Esophagus squamous epithelium (tissue), 5 donors: ENCODE results near the gene UBE2J2. TPM values are rescaled to one million over a fixed set of nuclear protein-coding genes. Genes with fewer than 3 reads are reported as not detected.

ENCODE experiments used
- DNase-seq: peaks from one replicate; lab custom pipeline; 2025; lab: John Stamatoyannopoulos, UW
- H3K27ac ChIP-seq, 4 donors: fragments of 200-600 bp; sonication (generic); one replicate each; pipeline ENCODE4 v1.5.1; 2016 to 2019; ENCODE audit warnings: mild to moderate bottlenecking in 1 of 4
- H3K27me3 ChIP-seq, 4 donors: fragments of 200-600 bp; sonication (generic); 1 replicate in 3 of 4; 2 replicates in 1 of 4; pipeline versions ENCODE4 v1.5.1 to v1.6.0; 2017 to 2021; ENCODE audit warnings: antibody characterized with exemption in 1 of 4
- H3K36me3 ChIP-seq, 3 donors: fragments of 200-600 bp; sonication (generic); one replicate each; pipeline ENCODE4 v1.5.1; 2016 to 2019
- H3K4me1 ChIP-seq, 3 donors: fragments of 200-600 bp; sonication (generic); one replicate each; pipeline ENCODE4 v1.5.1; 2017 to 2019
- H3K4me3 ChIP-seq, 4 donors: fragments of 200-600 bp; sonication (generic); 1 replicate in 3 of 4; 2 replicates in 1 of 4; pipeline ENCODE4 v1.5.1; 2016 to 2019; ENCODE audit warnings: mild to moderate bottlenecking in 2 of 4, moderate library complexity in 1 of 4
- H3K9me3 ChIP-seq, 3 donors: fragments of 200-600 bp; sonication (generic); one replicate each; pipeline ENCODE4 v1.5.1; 2016 to 2019
- CTCF ChIP-seq, 6 experiments: fragments of 450-650 bp in 4 of 6; fragments of 200-600 bp in 2 of 6; sonication (generic) in 2 of 6; IDR thresholded peaks; one replicate each; pipeline ENCODE4 v1.5.1; 2016 to 2019; ENCODE audit warnings: antibody characterized with exemption in 6 of 6, mild to moderate bottlenecking in 4 of 6, moderate library complexity in 4 of 6
- POLR2A ChIP-seq, 4 donors: fragments of 450-650 bp; IDR thresholded peaks; one replicate each; pipeline ENCODE4 v1.6.1; 2017; ENCODE audit warnings: antibody characterized with exemption in 4 of 4, mild to moderate bottlenecking in 4 of 4, moderate library complexity in 3 of 4
- WGBS, 2 donors: methylation state at CpG; one replicate each; pipeline ENCODE4 v1.1.5; 2018; 5-methylcytosine and 5-hydroxymethylcytosine counted together
- intact Hi-C: fragments of 100-400 bp; cut with DNase I; formaldehyde crosslinking; loops from one replicate; pipeline ENCODE4 v1.15.0; 2022
- total RNA-seq, 4 donors: library from RNA; depleted of rRNA; stranded (reverse); fragments of >200 nt; gene quantifications; one replicate each; pipeline ENCODE4 v1.1.0, GENCODE V29; 2016
- donor health status: DM: yes; HTN: yes; CAD: no.

UBE2J2 gene
- total RNA-seq, 4 donors from 2014 or later = 32.6 to 54.3 (median 42.5) TPM

- Histone ChIP-seq H3K4me1 (peaks cover 0 to 35% (median 4%) of the 10 kb centered on the region in 3 donors), H3K36me3 (peaks cover 33 to 100% (median 38%) of the 10 kb centered on the region in 3 donors), H3K27me3 (no peaks in the 10 kb centered on the region), H3K9me3 (no peaks in the 10 kb centered on the region), H3K4me3 (no peak overlapping the region), H3K27ac (no peak overlapping the region)
- 90% methylated on average over 9 of the region's 30 CpGs for WGBS, 2 donors
- intact Hi-C loops = no loop called here
- TF ChIP-seq POLR2A (IDR thresholded peaks at IDR 0.05) (no peak), CTCF (IDR thresholded peaks at IDR 0.05) (no peak)
- DNase-seq = no peak
Measured at GRCh38 chr1:1221887-1222574, 51.6 kb downstream of the UBE2J2 start.

- TF ChIP-seq POLR2A (IDR thresholded peaks at IDR 0.05) (no peak), CTCF (IDR thresholded peaks at IDR 0.05) (no peak)
- intact Hi-C loops = no loop called here
- no peak overlapping the region for H3K4me3 ChIP-seq
- H3K27ac ChIP-seq = no peak overlapping the region
- WGBS, 2 donors = 60 to 87% methylated on average over 1 to 3 of the region's 24 CpGs
- H3K4me1 ChIP-seq = peaks cover 0 to 29% (median 5%) of the 10 kb centered on the region in 3 donors
- peaks cover 36 to 97% (median 36%) of the 10 kb centered on the region in 3 donors for H3K36me3 ChIP-seq
- no peaks in the 10 kb centered on the region for H3K9me3 ChIP-seq
- DNase-seq = no peak
- no peaks in the 10 kb centered on the region for H3K27me3 ChIP-seq
Measured at GRCh38 chr1:1220197-1220596, 53.5 kb downstream of the UBE2J2 start.

DNA sequence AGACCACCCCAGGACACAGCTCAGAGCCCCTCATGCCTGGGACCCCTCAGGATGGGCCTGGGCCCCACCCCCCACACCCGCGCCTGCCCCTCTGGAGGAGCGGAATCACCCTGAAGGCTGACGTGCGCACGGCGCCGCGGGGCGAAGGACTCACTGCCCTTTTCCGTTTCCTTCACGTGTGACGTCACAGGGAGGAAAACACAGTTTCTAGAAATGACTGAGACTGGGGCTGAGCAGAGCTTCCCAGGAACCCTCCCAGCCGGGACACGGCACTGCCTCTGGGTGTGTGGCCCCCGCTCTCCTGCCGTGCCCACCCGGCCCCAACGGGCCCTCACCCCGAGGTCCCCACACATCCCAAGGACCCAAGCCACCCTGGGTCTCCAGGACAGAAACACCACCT lies 54.3 kb downstream of the UBE2J2 start:
- 87% methylated on average over 3 of the region's 20 CpGs; no CpG with 5 or more reads in 1 of the 2 donors for WGBS, 2 donors
- TF ChIP-seq POLR2A (IDR thresholded peaks at IDR 0.05) (no peak), CTCF (IDR thresholded peaks at IDR 0.05) (no peak)
- Histone ChIP-seq H3K27ac (peak overlapping the region in 1 of 4 donors; percentile 9), H3K4me1 (peaks cover 0 to 30% (median 12%) of the 10 kb centered on the region in 3 donors), H3K4me3 (no peak overlapping the region), H3K36me3 (peaks cover 34 to 89% (median 36%) of the 10 kb centered on the region in 3 donors), H3K27me3 (no peaks in the 10 kb centered on the region), H3K9me3 (no peaks in the 10 kb centered on the region)
- no peak for DNase-seq
- intact Hi-C loops = no loop called here

DNA sequence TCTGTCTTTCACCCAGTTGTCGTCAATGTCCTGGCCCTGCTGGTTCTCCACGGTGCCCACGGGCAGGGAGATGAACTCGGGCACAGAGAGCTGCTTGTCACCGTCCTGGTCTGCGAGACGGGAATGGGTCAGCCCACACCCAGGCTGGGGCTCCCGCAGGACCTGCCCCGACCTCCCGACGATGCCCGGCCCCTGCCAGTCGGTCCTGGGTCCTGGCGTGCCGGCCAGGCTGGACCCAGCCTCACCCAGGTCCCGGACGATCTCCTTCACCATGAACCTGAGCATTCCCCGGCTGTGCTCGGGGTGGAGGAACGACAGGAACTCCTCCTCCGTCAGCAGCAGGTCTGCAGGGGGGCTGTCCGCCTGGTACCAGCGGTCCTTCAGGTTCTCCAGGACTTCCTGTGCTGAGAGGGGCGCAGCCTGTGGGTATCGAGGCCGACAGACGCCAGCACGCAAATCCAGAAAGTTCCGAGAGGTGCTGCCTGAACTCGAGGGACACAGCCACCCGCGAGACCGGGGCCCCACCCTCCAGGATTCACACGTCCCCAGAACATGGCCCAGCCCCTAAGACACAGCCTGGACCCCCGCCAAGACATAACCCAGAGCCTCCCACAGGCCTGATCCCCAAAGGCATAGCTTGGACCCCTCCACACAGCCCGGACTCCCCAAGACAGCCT lies 55.0 kb downstream of the UBE2J2 start:
- Histone ChIP-seq H3K4me1 (peaks cover 2 to 37% (median 13%) of the 10 kb centered on the region in 3 donors), H3K36me3 (peaks cover 31 to 82% (median 33%) of the 10 kb centered on the region in 3 donors), H3K4me3 (no peak overlapping the region), H3K27ac (no peak overlapping the region), H3K9me3 (no peaks in the 10 kb centered on the region), H3K27me3 (no peaks in the 10 kb centered on the region)
- 86 to 87% methylated on average over 6 to 9 of the region's 36 CpGs for WGBS, 2 donors
- no peak for DNase-seq
- TF ChIP-seq CTCF (IDR thresholded peaks at IDR 0.05) = no peak
- TF ChIP-seq POLR2A (IDR thresholded peaks at IDR 0.05) = no peak
- intact Hi-C loops = no loop called here
